Activated naive CD8-positive, alpha-beta T cell treated with anti-CD3 and anti-CD28 coated beads, Interleukin-2, amount 50 U/mL, for 24 hours (primary cell): ENCODE measurements around the gene IL17REL.

Experiments used
- ATAC-seq: fragments of 150-1000 bp; cut with Tn5 transposase; one replicate; pipeline ENCODE4 v1.10.0; 2021
- DNase-seq: peaks from one replicate; pipeline ENCODE4 v3.0.0; 2021
- H3K27ac Mint-ChIP-seq: one replicate; pipeline ENCODE4 v1.8.0; 2021; ENCODE audit warnings: mild to moderate bottlenecking, mixed read lengths
- H3K27me3 Mint-ChIP-seq: one replicate; pipeline ENCODE4 v1.8.0; 2021; ENCODE audit warnings: mixed read lengths
- H3K36me3 Mint-ChIP-seq: one replicate; pipeline ENCODE4 v1.8.0; 2021; ENCODE audit warnings: low read depth, mixed read lengths
- H3K4me1 Mint-ChIP-seq: one replicate; pipeline ENCODE4 v1.8.0; 2021; ENCODE audit warnings: mixed read lengths
- H3K4me3 Mint-ChIP-seq: one replicate; pipeline ENCODE4 v1.8.0; 2021; ENCODE audit warnings: mild to moderate bottlenecking, moderate library complexity, mixed read lengths
- H3K9me3 Mint-ChIP-seq: one replicate; pipeline ENCODE4 v1.8.0; 2021; ENCODE audit warnings: mixed read lengths

Gene IL17REL

DNA sequence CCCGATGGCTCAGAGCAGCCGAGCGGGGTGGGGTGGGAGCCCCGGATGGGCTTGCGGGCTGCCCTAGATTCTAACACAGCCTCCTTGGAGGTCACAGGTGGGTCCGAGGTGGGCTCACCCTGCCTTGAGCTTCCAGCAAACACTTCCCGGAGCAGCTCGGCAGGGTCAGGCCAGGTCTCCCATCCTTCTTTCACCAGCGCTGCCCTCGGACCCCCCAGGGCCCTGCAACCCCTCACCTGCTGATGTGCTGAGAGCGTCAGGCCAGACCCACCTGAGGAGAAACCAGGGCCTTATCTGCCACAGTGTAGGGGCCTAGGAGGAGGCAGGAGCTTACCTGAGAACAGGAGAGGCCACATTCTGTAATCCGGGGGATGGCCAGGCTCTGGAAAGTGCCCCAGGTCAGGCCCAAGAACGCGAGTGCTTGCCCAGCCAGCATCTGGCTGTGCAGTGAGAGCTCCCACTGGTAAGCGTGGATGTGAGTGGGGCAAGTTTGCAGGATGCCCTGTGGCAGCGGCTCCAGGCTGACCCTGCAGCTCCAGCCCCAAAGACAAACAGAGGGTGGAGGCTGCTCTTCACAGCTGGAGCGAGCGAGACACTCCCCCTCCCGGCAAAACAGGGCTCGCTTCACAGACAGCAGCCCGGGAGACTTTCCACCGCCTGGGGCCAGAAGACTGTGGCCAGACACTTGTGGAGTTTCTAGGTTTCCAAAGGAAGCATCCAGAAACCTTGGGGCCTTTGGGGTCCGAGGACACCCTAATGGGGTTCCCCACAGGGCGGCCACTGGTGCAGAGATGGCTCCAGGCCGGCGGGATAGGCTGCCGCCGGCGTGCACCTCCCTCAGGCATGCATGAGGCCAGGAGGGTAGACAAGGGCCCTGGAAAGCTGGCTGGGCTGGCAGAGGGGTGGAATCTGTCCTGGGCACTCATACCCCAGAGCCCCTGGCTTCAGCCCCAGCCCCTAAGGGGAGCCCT lies at the start of gene IL17REL:
Gene IL17REL, minus strand, starts transcription at position 555 of the 971 bp plus-strand sequence. Its CDS starts 119 bp downstream, at position 436.
- no peaks in the 10 kb centered on the region for H3K9me3 Mint-ChIP-seq
- ATAC-seq (no peak), DNase-seq (no peak)
- peaks cover 18% of the 10 kb centered on the region for H3K4me1 Mint-ChIP-seq
- H3K27me3 Mint-ChIP-seq, result peaks cover 6% of the 10 kb centered on the region
- peak within 1 kb of the TSS; percentile 73 for H3K27ac Mint-ChIP-seq
- peak within 1 kb of the TSS; percentile 46 for H3K4me3 Mint-ChIP-seq
- H3K36me3 Mint-ChIP-seq, result no peaks in the 10 kb centered on the region

DNA sequence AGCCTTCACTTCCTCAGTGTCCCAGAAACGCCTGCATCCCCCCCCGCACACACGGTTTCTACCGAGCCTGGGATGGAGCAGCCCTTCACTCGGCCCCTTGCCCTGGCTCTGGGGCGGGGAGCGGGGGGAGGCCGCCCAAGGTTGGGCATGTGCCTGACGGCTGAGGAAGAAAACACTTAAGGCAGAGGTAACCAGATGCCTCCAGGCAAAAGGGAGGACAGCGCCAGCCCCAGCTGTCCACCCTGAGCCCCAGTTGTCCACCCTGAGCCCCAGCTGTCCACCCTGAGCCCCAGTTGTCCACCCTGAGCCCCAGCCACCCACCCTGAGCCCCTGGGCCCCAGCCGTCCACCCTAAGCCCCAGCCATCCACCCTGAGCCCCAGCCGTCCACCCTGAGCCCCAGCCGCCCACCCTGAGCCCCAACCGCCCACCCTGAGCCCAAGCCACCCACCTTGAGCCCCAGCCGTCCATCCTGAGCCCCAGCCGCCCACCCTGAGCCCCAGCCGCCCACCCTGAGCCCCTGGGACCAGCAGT lies 49.3 kb upstream of the IL17REL start:
- H3K9me3 Mint-ChIP-seq, result no peaks in the 10 kb centered on the region
- no peak overlapping the region for H3K4me3 Mint-ChIP-seq
- peaks cover 15% of the 10 kb centered on the region for H3K27me3 Mint-ChIP-seq
- H3K36me3 Mint-ChIP-seq, result no peaks in the 10 kb centered on the region
- H3K4me1 Mint-ChIP-seq, result no peaks in the 10 kb centered on the region
- H3K27ac Mint-ChIP-seq, result no peak overlapping the region
- ATAC-seq (no peak), DNase-seq (no peak)

DNA sequence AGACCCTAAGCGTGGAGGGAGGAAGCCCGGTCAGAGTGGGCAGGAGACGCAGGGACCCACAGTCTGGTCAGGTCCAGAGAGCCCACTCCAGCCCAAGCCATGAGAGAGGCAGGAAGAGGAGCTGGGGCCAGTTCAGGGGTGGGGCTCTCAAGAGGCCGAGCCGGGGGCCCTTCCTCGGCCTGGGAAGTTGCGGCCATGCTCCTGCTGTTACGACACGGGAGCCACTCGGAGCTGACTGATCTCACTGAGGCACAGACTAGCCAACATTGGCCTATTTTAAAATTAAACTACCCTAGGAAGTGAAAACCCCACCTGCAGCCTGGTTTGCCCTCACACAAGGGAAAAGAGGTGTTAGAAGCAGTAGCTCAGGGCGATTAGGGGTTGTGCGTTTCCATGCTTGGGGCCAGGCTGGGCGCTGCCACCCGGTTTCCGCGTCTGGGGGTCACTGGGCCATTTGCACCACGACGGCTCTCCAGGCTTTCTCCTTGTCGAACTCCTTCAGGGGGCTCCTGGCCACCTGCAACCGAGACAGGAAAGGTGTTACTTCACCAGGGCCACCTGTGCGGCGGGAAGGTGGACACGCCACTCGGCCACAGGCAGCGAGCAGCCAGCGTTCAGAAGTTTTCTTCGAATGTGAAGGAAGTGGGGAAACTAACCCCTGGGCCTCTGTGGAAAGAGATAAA lies 48.7 kb upstream of the IL17REL start:
- H3K27ac Mint-ChIP-seq, result no peak overlapping the region
- no peak for ATAC-seq
- no peak overlapping the region for H3K4me3 Mint-ChIP-seq
- peaks cover 18% of the 10 kb centered on the region for H3K27me3 Mint-ChIP-seq
- H3K4me1 Mint-ChIP-seq, result no peaks in the 10 kb centered on the region
- no peaks in the 10 kb centered on the region for H3K9me3 Mint-ChIP-seq
- H3K36me3 Mint-ChIP-seq, result no peaks in the 10 kb centered on the region
- DNase-seq, result no peak

DNA sequence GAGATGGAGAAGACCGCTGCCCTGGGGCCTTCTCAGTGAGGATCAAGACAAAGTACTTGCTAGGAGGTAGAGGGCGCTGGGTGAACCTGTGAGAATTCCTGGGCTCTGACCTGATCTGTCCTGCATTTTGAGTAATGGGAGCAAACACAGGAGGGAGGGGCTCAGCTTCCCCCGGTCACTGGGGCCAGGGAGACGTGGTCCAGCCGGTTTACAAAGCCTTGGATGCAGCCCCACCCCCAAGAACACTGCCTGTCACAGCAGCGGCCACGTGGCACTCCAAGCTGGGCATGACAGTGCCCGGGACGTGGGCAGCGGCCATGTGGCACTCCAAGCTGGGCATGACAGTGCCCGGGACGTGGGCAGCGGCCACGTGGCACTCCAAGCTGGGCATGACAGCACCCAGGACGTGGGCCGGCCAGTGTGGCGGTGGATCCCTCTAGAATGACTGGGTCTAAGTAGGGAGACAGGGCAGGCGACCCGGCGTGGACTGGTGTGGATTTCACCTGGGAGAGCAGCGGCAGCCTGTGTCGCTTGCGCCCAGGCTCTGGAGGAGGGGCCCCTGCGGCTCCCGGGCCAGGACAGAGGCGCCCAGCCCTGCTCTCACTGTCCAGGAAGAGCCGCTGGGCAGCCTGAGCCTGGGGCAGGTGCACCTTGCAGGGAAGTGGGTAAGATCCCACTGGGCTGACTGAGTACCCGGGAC lies 48.0 kb upstream of the IL17REL start:
- Mint-ChIP-seq H3K36me3 (no peaks in the 10 kb centered on the region), H3K4me1 (no peaks in the 10 kb centered on the region), H3K4me3 (no peak overlapping the region), H3K27me3 (peaks cover 23% of the 10 kb centered on the region), H3K9me3 (no peaks in the 10 kb centered on the region), H3K27ac (no peak overlapping the region)
- no peak for ATAC-seq
- DNase-seq, result no peak

DNA sequence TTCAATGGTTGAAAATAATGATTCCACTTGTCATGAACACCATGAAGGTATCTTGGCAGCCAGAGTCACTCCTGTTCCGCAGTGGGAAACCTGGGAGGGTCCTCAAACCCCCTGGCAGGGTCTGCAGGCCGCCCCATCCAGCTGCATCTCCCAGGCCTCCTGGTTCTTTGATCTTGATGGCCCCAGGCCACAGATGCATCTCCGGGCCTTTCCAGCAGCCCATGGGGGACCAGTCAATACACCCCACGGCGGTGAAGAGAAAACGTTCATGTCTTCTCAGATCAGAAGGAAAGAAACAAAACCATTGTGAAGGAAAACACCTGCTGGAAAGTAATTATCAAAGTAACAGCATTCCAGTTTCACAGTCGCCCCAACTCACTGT lies 47.3 kb upstream of the IL17REL start:
- no peaks in the 10 kb centered on the region for H3K36me3 Mint-ChIP-seq
- peaks cover 24% of the 10 kb centered on the region for H3K27me3 Mint-ChIP-seq
- no peak overlapping the region for H3K4me3 Mint-ChIP-seq
- H3K4me1 Mint-ChIP-seq, result no peaks in the 10 kb centered on the region
- H3K27ac Mint-ChIP-seq, result no peak overlapping the region
- DNase-seq (no peak), ATAC-seq (no peak)
- no peaks in the 10 kb centered on the region for H3K9me3 Mint-ChIP-seq

DNA sequence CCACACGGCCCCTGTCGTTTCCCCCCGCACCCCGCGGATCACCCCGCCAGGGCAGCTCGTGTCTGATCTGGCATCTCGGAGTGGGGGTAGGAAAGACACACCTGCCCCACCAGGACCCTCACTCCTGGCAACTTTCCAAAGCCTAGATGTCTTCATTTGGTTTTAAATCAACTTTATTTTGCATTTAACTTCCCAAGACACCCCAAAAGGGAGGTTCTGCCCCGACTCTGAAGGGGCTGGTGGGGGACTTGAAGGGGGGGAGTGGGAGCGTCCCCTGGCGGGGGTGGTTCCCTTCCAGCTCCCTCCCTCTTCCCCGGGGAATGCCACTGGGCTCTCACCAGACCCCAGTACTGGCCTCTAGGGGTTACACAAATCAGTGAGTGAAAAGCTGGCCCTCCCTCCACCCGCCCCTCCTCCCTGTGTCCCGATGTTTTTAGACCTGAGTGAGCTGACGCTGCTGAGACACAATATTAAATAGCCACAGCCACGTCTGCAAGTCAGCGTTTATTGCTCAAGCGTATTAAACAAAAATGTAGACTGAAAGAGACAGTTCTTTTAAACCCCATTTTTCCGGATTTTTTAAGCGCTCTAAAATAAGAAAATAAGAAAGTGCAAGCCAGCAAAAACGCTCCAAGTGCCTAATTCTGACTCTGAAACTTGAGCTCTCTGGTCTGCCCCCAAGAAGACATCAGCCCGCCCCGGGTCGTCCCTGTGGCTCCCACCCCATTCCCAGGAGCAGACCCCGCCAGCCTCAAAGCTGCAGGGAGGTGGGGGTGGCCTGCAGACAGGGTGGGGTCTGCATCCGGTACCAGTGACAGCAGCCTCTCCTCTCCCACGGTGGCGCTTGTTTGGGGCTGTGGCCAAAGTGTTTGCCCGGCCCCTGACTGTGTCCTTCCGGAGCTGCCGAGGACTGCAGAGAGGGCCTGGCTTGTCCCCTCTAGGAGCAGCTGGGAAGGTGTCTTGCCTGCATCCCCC lies 46.6 kb upstream of the IL17REL start:
- H3K9me3 Mint-ChIP-seq, result no peaks in the 10 kb centered on the region
- peaks cover 24% of the 10 kb centered on the region for H3K27me3 Mint-ChIP-seq
- no peak for DNase-seq
- H3K27ac Mint-ChIP-seq, result no peak overlapping the region
- no peaks in the 10 kb centered on the region for H3K4me1 Mint-ChIP-seq
- H3K36me3 Mint-ChIP-seq, result no peaks in the 10 kb centered on the region
- no peak for ATAC-seq
- H3K4me3 Mint-ChIP-seq, result no peak overlapping the region

DNA sequence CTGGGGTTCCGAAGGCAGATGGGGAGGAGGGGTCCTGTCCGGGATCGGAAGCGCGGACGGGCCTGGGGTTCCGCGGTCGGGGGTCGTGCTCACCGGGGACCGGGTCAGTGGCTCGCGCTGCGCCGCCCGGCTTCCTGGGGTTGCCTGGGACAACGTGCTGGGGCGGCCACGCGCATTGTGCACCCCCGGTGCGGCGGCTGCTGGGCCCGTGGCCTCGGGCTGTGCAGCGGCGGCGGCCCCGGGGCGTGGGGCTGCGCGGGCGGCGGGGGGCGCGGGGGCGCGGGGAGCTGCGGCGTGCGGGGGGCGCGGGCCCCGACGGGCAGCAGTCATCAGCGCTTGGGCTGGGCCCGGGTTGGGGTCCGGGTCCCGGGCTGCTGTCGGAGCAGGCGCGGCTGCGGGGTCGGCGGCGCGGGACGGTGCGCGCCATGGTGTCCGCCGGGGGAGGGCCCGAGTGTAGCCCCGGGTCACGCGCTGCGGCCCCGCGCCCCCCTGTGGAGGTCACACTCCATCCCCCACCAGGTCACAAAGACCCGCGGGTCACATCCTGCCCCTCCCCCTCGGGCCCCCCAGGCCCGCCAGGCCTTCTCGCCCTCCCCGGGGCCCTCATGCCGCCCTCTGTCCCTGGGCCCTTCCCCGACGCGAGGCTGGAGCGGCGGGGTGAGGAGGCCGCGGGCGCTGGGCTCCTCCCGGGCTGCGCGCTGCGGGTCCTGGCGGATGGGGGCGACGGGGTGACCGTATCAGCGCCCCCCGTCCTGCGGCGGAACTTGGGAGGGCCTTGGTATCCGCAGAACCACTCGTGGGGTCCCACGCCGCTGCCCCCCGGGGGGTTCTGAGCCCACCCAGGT lies 45.7 kb upstream of the IL17REL start, which contains the start of gene TTLL8:
Gene TTLL8, minus strand, starts transcription at position 238 of the 845 bp plus-strand sequence.
- no peaks in the 10 kb centered on the region for H3K9me3 Mint-ChIP-seq
- no peaks in the 10 kb centered on the region for H3K4me1 Mint-ChIP-seq
- no peak within 1 kb of the TSS for H3K27ac Mint-ChIP-seq
- H3K27me3 Mint-ChIP-seq, result peaks cover 24% of the 10 kb centered on the region
- DNase-seq (no peak), ATAC-seq (peak; percentile 21)
- H3K36me3 Mint-ChIP-seq, result no peaks in the 10 kb centered on the region
- H3K4me3 Mint-ChIP-seq, result no peak within 1 kb of the TSS

DNA sequence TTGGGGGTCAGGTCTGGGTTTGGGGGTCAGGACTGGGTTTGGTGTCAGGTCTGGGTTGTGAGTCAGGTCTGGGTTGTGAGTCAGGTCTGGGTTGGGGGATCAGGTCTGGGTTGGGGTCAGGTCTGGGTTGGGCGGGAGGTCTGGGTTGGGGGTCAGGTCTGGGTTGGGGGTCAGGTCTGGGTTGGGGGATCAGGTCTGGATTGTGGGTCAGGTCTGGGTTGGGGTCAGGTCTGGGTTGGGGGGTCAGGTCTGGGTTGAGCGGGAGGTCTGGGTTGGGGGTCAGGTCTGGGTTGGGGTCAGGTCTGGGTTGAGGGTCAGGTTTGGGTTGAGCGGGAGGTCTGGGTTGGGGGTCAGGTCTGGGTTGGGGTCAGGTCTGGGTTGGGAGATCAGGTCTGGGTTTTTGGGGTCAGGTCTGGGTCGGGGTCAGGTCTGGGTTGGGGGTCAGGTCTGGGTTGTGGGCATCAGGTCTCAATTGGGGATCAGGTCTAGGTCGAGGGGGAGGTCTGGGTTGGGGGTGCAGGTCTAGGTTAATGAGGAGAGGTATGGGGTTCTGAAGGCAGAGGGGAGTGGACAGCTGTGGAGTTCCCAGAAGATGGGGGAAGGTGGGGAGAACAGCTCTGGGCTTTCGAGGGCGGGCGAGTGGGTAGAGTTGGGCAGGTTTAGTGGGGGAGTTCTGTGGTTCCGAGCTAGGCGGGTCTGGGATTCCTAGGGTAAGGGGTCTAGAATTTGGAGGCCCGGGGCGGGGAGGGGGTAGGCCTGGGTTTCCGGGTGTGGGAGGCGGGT lies 44.9 kb upstream of the IL17REL start:
- DNase-seq, result no peak
- H3K27me3 Mint-ChIP-seq, result peaks cover 24% of the 10 kb centered on the region
- H3K9me3 Mint-ChIP-seq, result no peaks in the 10 kb centered on the region

DNA sequence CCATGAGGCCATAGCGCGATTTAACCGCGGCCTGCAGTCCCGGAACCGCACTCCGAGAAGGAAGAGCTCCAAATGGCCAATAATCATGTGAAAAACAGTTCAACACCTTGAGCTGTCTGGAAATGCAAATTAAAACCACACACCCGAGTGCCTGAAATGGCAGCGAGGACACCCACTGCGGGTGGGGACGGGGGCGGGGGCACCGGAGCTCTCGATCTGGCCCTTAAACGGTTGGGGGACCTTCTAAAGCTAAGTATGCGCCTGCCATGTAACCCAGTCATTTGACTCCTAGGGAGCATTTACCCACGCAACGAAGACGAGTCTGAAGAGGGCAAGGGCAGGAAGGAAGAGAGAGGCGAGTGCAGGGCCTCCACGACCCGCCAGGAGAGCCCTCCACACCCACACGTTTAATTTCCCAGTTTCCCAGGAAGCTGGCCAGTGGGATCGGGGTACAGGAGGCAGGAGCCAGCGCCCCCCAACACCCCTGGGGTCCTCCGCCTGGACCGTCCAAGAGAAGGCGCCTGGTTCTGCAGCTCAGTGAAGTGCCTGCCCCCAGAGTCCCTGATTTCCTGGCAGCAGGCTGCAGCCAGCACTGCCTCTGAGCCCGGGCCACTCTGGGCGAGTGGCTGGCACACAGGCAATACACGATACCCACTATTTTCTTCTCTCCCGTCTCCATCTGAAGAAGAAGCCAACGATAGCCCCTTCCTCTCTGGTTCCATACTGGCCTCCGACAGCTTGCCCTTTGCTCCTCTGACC lies 43.8 kb upstream of the IL17REL start:
- Mint-ChIP-seq H3K27ac (no peak overlapping the region), H3K4me3 (no peak overlapping the region), H3K27me3 (peaks cover 24% of the 10 kb centered on the region), H3K36me3 (no peaks in the 10 kb centered on the region), H3K9me3 (no peaks in the 10 kb centered on the region), H3K4me1 (no peaks in the 10 kb centered on the region)
- DNase-seq (no peak), ATAC-seq (no peak)

More for the DNA sequence above, 44.9 kb upstream of the IL17REL start:
- Mint-ChIP-seq H3K4me3 (no peak overlapping the region), H3K4me1 (no peaks in the 10 kb centered on the region), H3K36me3 (no peaks in the 10 kb centered on the region), H3K27ac (no peak overlapping the region)
- ATAC-seq, result no peak

DNA sequence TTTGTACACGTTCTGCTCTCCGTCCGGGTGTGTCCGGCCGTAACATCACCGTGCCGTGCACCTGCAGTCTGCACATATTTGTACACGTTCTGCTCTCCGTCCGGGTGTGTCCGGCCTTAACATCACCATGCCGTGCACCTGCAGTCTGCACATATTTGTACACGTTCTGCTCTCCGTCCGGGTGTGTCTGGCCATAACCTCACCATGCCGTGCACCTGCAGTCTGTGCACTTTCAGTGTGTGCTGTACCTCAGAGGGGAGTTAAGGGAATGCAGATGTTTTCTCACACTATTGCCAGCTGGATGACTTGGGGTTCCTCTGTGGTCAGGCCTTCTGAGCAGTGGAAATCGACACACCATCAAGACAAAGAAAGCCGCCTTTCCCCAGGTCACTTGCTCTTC lies 41.3 kb upstream of the IL17REL start:
- H3K4me3 Mint-ChIP-seq, result no peak overlapping the region
- DNase-seq, result no peak
- H3K27ac Mint-ChIP-seq, result no peak overlapping the region
- no peak for ATAC-seq
- H3K4me1 Mint-ChIP-seq, result no peaks in the 10 kb centered on the region
- H3K36me3 Mint-ChIP-seq, result no peaks in the 10 kb centered on the region
- peaks cover 15% of the 10 kb centered on the region for H3K27me3 Mint-ChIP-seq
- no peaks in the 10 kb centered on the region for H3K9me3 Mint-ChIP-seq

DNA sequence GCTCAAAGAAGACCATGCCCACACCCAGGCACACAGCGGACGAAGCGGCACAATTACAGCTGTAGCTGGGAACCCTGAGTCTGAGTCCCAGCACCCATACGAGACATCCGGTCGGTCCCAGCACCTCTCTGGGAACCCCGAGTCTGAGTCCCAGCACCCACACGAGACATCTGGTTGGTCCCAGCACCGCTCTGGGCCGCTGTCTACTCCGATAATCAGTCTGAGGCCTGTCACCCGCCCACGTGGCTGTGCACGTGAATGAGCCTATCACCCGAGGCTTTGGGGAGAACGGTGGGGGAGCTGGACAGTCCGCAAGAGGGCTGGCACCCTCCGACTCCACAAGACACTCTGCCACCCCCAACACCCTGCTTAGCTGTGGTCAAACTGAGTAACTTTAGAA lies 39.4 kb upstream of the IL17REL start:
- Mint-ChIP-seq H3K9me3 (no peaks in the 10 kb centered on the region), H3K27me3 (peaks cover 9% of the 10 kb centered on the region), H3K36me3 (no peaks in the 10 kb centered on the region), H3K4me1 (no peaks in the 10 kb centered on the region), H3K4me3 (no peak overlapping the region), H3K27ac (no peak overlapping the region)
- ATAC-seq (no peak), DNase-seq (no peak)
